Measurements from ENCODE around the gene KRTAP6-3. TPM values are rescaled to one million over a fixed set of nuclear protein-coding genes. Genes with fewer than 3 reads are reported as not detected.

Gene KRTAP6-3
- total and polyA plus RNA-seq, 2 of the 8 experiments (the other 6 are each of a cell fraction or from before 2014, with no cell fraction given): not detected

GRCh38 chr21:30563630-30564029 lies 28.6 kb upstream of the KRTAP6-3 start:
- no peak overlapping the region for H3K56ac ChIP-seq (replicated peaks; ENCODE audit: insufficient read length, low read depth, low read length)
- no peak overlapping the region for H2BK12ac ChIP-seq (ENCODE audit: low read depth, low read length)
- H3K79me1 ChIP-seq (ENCODE audit: low read depth, low read length): no peaks in the 10 kb centered on the region
- no peaks in the 10 kb centered on the region for H3K79me2 ChIP-seq (ENCODE audit: control insufficient read depth in 1 of 2, insufficient read depth in 2 of 2, low read length in 2 of 2)
- H3K27me3 ChIP-seq (replicated peaks in 1 of 4; ENCODE audit: control insufficient read depth in 3 of 4, extremely low read depth in 1 of 4, insufficient read depth in 3 of 4, low read length in 3 of 4): no peaks in the 10 kb centered on the region
- no peak overlapping the region for H3K23ac ChIP-seq (ENCODE audit: insufficient read length)
- no peak overlapping the region for H3K4me3 ChIP-seq (ENCODE audit: extremely low read depth in 1 of 4, insufficient read depth in 2 of 4, low read depth in 3 of 4, low read length in 4 of 4)
- no peak overlapping the region for H4K91ac ChIP-seq (replicated peaks; ENCODE audit: insufficient read length, low read length)
- no peak overlapping the region for H3K27ac ChIP-seq (ENCODE audit: low read depth, low read length)
- no peaks in the 10 kb centered on the region for H3K23me2 ChIP-seq (ENCODE audit: low read depth, low read length)
- H3K18ac ChIP-seq (ENCODE audit: extremely low read depth, low read length): no peak overlapping the region
- H3K36me3 ChIP-seq (ENCODE audit: control insufficient read depth in 2 of 4, insufficient read depth in 4 of 4, low read length in 3 of 4): no peaks in the 10 kb centered on the region
- DNase-seq (ENCODE audit: low read depth in 1 of 2, low spot score in 2 of 2) (no peak), FAIRE-seq (no peak)
- 0 out of 4 replicates have a peak, but pooled peaks cover 0 to 4% of the 10 kb centered on the region in 2 experiments for H3K9me3 ChIP-seq (ENCODE audit: insufficient read depth in 2 of 2, low read depth in 1 of 2, low read length in 1 of 2)
- H3K4ac ChIP-seq (replicated peaks; ENCODE audit: insufficient read length, low read depth, low read length): no peak overlapping the region
- H2AK5ac ChIP-seq (ENCODE audit: low read depth, low read length): no peak overlapping the region
- no peak overlapping the region for H2BK15ac ChIP-seq (ENCODE audit: low read length)
- H3K4me1 ChIP-seq (replicated peaks in 1 of 4; ENCODE audit: control insufficient read depth in 3 of 4, insufficient read depth in 4 of 4, low read length in 3 of 4): no peaks in the 10 kb centered on the region
- H4K5ac ChIP-seq (ENCODE audit: insufficient read length, low read depth, low read length): no peak overlapping the region
- no peak overlapping the region for H4K8ac ChIP-seq (ENCODE audit: extremely low read depth, insufficient read depth, low read length)
- H4K20me1 ChIP-seq (replicated peaks in 1 of 2; ENCODE audit: control insufficient read depth in 1 of 2, insufficient read depth in 2 of 2, low read length in 2 of 2): no peaks in the 10 kb centered on the region
- no peak overlapping the region for H2BK20ac ChIP-seq (ENCODE audit: low read length)
- H3K14ac ChIP-seq (ENCODE audit: insufficient read length): no peak overlapping the region
- 87% methylated on average over 2 of the region's 2 CpGs; no CpG with 5 or more reads in 1 of the 2 experiments for WGBS, 2 experiments (ENCODE audit: extremely low coverage in 1 of 2, insufficient coverage in 1 of 2, insufficient read length in 1 of 2, insufficient replicate concordance in 2 of 2, low coverage in 1 of 2, low lambda C conversion rate in 2 of 2, missing lambda C conversion rate in 1 of 2)
- ChIA-PET POLR2A (ENCODE audit: partially characterized antibody) (no interaction called here), CTCF (ENCODE audit: partially characterized antibody) (no interaction called here)
- H2BK5ac ChIP-seq (ENCODE audit: low read depth, low read length): no peak overlapping the region
- TF ChIP-seq TEAD4 (IDR thresholded peaks at IDR 0.05; ENCODE audit: low read depth, low read length) (no peak), SP4 (IDR thresholded peaks at IDR 0.05; ENCODE audit: low read length) (no peak), TBP (IDR thresholded peaks at IDR 0.05; ENCODE audit: low read depth, low read length) (no peak), KDM1A (IDR thresholded peaks at IDR 0.05; ENCODE audit: borderline replicate concordance, low read length) (no peak), TAF1 (IDR thresholded peaks at IDR 0.05; ENCODE audit: low read depth, low read length) (no peak), HDAC2 (IDR thresholded peaks at IDR 0.05; ENCODE audit: borderline replicate concordance in 1 of 2, low read depth in 2 of 2, low read length in 2 of 2) (no peak), BCL11A (IDR thresholded peaks at IDR 0.05; ENCODE audit: low read depth in 2 of 2, low read length in 2 of 2) (no peak), GTF2F1 (IDR thresholded peaks at IDR 0.05; ENCODE audit: borderline replicate concordance, low read depth, low read length) (no peak), CEBPB (IDR thresholded peaks at IDR 0.05; ENCODE audit: low read depth, low read length) (no peak), SIX5 (IDR thresholded peaks at IDR 0.05; ENCODE audit: low read depth, low read length) (no peak), NRF1 (IDR thresholded peaks at IDR 0.05; ENCODE audit: low read depth, low read length) (no peak), EGR1 (IDR thresholded peaks at IDR 0.05; ENCODE audit: borderline replicate concordance, low read depth, low read length) (no peak)
- H3K9ac ChIP-seq (replicated peaks in 1 of 4; ENCODE audit: extremely low read depth in 1 of 4, low read depth in 3 of 4, low read length in 3 of 4): no peak overlapping the region
- no peak overlapping the region for H2AFZ ChIP-seq (ENCODE audit: low read length)
- no peak overlapping the region for H2BK120ac ChIP-seq (replicated peaks; ENCODE audit: low read depth, low read length)
- no peak overlapping the region for H3K4me2 ChIP-seq (ENCODE audit: insufficient read depth in 1 of 2, low read depth in 2 of 2, low read length in 2 of 2)

All from H1 (cell line).